GM12865 (cell line): Measurements from ENCODE around the gene HSD17B1.
A peak's percentile ranks its signal among the peaks of the same experiment; 100 is the strongest.

Experiments used
- DNase-seq: peaks from one replicate; pipeline ENCODE4 v3.0.0; 2010; ENCODE audit warnings: low read depth
- H3K4me3 ChIP-seq: 2 replicates; pipeline ENCODE4 v1.5.1; 2011; ENCODE audit warnings: mild to moderate bottlenecking, low read depth, low read length, control low read depth
- CTCF ChIP-seq: IDR thresholded peaks from 2 replicates; pipeline ENCODE4 v1.5.1; 2011; ENCODE audit warnings: low read length, control low read depth, low read depth, inconsistent platforms; ENCODE audit not compliant: insufficient read depth; ENCODE audit errors: missing control alignments

The HSD17B1 gene

DNA sequence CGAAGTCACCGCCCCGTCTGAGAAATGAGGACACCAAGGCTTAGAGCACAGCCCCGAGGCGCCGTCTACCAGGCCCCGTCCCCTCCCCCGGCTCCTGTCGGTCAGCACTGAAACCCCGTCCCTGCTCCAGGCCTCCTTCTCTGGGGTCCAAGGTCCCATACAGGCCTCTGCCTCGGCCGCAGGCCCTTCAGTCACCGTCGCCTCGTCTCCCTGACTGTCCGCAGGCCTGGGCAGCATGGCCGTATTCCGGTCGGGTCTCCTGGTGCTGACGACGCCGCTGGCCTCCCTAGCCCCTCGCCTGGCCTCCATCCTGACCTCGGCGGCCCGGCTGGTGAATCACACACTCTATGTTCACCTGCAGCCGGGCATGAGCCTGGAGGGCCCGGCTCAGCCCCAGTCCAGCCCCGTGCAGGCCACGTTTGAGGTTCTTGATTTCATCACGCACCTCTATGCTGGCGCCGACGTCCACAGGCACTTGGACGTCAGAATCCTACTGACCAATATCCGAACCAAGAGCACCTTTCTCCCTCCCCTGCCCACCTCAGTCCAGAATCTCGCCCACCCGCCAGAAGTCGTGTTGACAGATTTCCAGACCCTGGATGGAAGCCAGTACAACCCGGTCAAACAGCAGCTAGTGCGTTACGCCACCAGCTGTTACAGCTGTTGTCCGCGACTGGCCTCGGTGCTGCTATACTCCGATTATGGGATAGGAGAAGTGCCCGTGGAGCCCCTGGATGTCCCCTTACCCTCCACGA lies 9.8 kb downstream of the HSD17B1 start:
- no peak for DNase-seq
- TF ChIP-seq CTCF: no peak
- H3K4me3 ChIP-seq: peak overlapping the region; percentile 87

- peak overlapping the region; percentile 87 for H3K4me3 ChIP-seq
- peak; percentile 62 for DNase-seq
- TF ChIP-seq CTCF: no peak
Observed at GRCh38 chr17:42563143-42563509, 10.4 kb downstream of the HSD17B1 start.

DNA sequence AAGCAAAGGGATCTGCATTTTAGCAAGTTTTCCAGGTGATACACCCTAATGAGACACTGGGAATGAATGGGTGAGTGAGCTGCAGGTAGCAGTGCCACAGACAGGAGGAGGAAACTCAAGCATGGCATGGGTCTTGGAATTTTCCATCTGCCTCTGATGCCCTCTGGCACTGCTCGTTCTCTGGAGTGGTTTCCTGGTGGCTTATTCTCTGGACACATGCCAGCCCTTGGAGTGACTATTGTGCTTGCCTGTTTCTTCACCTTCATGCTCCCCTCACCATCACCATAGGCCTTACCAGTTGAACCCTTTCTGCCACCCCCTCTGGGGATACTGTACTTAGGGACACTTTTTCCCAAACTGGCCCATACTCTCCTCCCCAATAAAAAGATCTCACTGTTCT lies 10.8 kb downstream of the HSD17B1 start:
- H3K4me3 ChIP-seq: peak overlapping the region; percentile 87
- no peak for DNase-seq
- no peak for TF ChIP-seq CTCF

DNA sequence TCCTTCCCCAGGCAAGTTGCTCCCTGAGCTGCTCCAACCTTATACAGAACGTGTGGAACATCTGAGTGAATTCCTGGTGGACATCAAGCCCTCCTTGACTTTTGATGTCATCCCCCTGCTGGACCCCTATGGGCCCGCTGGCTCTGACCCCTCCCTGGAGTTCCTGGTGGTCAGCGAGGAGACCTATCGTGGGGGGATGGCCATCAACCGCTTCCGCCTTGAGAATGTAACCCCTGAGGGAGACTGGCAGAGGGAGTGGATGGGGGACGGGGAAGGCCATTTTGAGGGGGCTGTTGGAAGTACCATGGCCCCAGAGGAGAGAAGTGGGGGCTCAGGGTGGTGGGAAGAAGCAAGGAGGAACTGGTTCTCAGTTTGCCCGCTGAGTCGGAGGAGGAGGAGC lies 11.2 kb downstream of the HSD17B1 start:
- DNase-seq: no peak
- H3K4me3 ChIP-seq: no peak overlapping the region; the same call in 1 of the 2 replicates
- no peak for TF ChIP-seq CTCF

DNA sequence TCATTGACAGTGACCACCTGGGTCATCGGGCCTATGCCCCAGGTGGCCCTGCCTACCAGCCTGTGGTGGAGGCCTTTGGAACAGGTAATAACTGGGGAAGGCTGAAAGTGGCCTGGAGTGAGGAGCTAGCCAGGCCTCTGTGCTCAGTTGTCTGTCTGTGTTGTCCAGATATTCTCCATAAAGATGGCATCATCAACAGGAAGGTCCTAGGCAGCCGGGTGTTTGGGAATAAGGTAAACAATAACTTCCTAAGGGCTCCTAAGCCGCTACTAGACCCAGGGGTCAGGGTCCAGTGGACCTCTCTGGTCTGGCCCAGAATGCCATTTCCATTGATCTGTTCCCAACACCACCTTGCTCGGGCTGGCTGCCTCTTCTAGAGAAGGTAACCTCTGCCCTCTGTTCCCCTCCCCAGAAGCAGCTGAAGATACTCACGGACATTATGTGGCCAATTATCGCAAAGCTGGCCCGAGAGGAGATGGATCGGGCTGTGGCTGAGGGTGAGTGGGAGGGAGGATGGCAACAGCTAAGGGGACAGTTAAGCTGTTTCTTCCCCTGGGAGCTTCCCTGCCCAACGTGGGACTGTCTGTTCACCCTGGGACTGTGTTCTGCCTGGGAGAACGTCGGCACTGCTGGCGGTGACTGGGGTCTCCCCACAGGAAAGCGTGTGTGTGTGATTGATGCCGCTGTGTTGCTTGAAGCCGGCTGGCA lies 12.2 kb downstream of the HSD17B1 start:
- DNase-seq: no peak
- H3K4me3 ChIP-seq: no peak overlapping the region
- no peak for TF ChIP-seq CTCF

GRCh38 chr17:42565523-42566214 lies 12.9 kb downstream of the HSD17B1 start:
- no peak for TF ChIP-seq CTCF
- H3K4me3 ChIP-seq: no peak overlapping the region
- DNase-seq: no peak
